Endothelial cell of umbilical vein (primary cell): Measurements from ENCODE around the gene SPTB. TPM values are rescaled to one million over a fixed set of nuclear protein-coding genes. Genes with fewer than 3 reads are reported as not detected.

Source experiments
- BruUV-seq: library from RNA; stranded (reverse); fragments of 400-500 nt; replicated peaks from 2 replicates; lab custom pipeline; 2021; lab: Mats Ljungman, UMichigan
- CTCF ChIA-PET: fragments of 300-600, 350-600 bp; sonication (Branson Sonifier 250); formaldehyde crosslinking; loops from one replicate; lab custom pipeline; 2021; ENCODE audit warnings: antibody characterized with exemption, inconsistent platforms; lab: Charles Lee
- POLR2A ChIA-PET: fragments of 300-600, 350-600 bp; sonication (Branson Sonifier 250); formaldehyde crosslinking; loops from one replicate; lab custom pipeline; 2021; ENCODE audit warnings: antibody characterized with exemption, inconsistent platforms; lab: Charles Lee
- DNase-seq: peaks from one replicate; pipeline ENCODE4 v3.0.0-alpha.2; 2011; ENCODE audit warnings: low read depth, low spot score
- FAIRE-seq: peaks from 2 replicates; lab custom pipeline; 2011; peaks lifted over from hg19 to GRCh38; lab: Jason Lieb, UNC
- H2AFZ ChIP-seq: 2 replicates; pipeline ENCODE4 v1.6.0; 2012; ENCODE audit warnings: low read depth, low read length, control low read depth, inconsistent platforms
- H3K27ac ChIP-seq: 2 replicates; pipeline ENCODE4 v1.5.1; 2011; ENCODE audit warnings: low read depth, mild to moderate bottlenecking, control low read depth, low read length, moderate library complexity; ENCODE audit not compliant: insufficient read depth
- H3K27me3 ChIP-seq, 2 experiments: 2 replicates each; pipeline versions ENCODE4 v1.6.0 to v1.6.1; 2011; ENCODE audit warnings: low read length in 2 of 2, mixed read lengths in 1 of 2; ENCODE audit not compliant: control insufficient read depth in 2 of 2, insufficient read depth in 2 of 2
- H3K36me3 ChIP-seq, 2 experiments: 2 replicates in 1 of 2; 3 replicates in 1 of 2; pipeline ENCODE4 v1.5.1; 2011; ENCODE audit warnings: low read length in 2 of 2, mild to moderate bottlenecking in 1 of 2, moderate library complexity in 1 of 2; ENCODE audit not compliant: control insufficient read depth in 2 of 2, insufficient read depth in 2 of 2; ENCODE audit errors: extremely low read depth in 1 of 2
- H3K4me1 ChIP-seq: 3 replicates; pipeline ENCODE4 v1.5.1; 2011; ENCODE audit warnings: mild to moderate bottlenecking, low read length; ENCODE audit not compliant: control insufficient read depth, insufficient read depth; ENCODE audit errors: extremely low read depth
- H3K4me2 ChIP-seq: 2 replicates; pipeline ENCODE4 v1.6.1; 2011; ENCODE audit warnings: low read length, control low read depth, mixed read lengths; ENCODE audit not compliant: insufficient read depth
- H3K4me3 ChIP-seq, 3 experiments: fragments of 200-600 bp in 1 of 3; sonication (generic), shearing (Covaris generic) in 1 of 3; replicated peaks in 1 of 3; 2 replicates each; pipeline ENCODE4 v1.5.1; 2011 to 2016; ENCODE audit warnings: control low read depth in 3 of 3, low read length in 3 of 3, mild to moderate bottlenecking in 2 of 3, inconsistent platforms in 1 of 3, low read depth in 1 of 3, moderate library complexity in 1 of 3; ENCODE audit not compliant: insufficient read depth in 1 of 3
- H3K79me2 ChIP-seq: 2 replicates; pipeline ENCODE4 v1.6.0; 2012; ENCODE audit warnings: low read length, inconsistent platforms; ENCODE audit not compliant: control insufficient read depth, insufficient read depth
- H3K9ac ChIP-seq: replicated peaks from 2 replicates; pipeline ENCODE3; 2011; ENCODE audit warnings: low read length, control low read depth; ENCODE audit not compliant: insufficient read depth; ENCODE audit errors: extremely low read depth
- H3K9me1 ChIP-seq: replicated peaks from 3 replicates; pipeline ENCODE4 v1.6.0; 2011; ENCODE audit warnings: mild to moderate bottlenecking, low read length; ENCODE audit not compliant: control insufficient read depth, insufficient read depth; ENCODE audit errors: extremely low read depth
- H3K9me3 ChIP-seq: replicated peaks from 2 replicates; pipeline ENCODE4 v1.5.1; 2012; ENCODE audit warnings: low read length, inconsistent platforms; ENCODE audit not compliant: control insufficient read depth, insufficient read depth
- H4K20me1 ChIP-seq: replicated peaks from 2 replicates; pipeline ENCODE3; 2011; ENCODE audit warnings: mild to moderate bottlenecking, low read length; ENCODE audit not compliant: control insufficient read depth, insufficient read depth; ENCODE audit errors: extremely low read depth
- EZH2 ChIP-seq: IDR thresholded peaks from 2 replicates; pipeline ENCODE4 v1.6.1; 2012; ENCODE audit warnings: borderline replicate concordance, low read depth, mild to moderate bottlenecking, moderate library complexity, low read length, inconsistent platforms; ENCODE audit not compliant: severe bottlenecking
- FOS ChIP-seq: IDR thresholded peaks from 2 replicates; pipeline ENCODE4 v1.6.1; 2011; ENCODE audit warnings: mild to moderate bottlenecking, low read length, moderate library complexity, borderline replicate concordance; ENCODE audit not compliant: insufficient read depth
- GATA2 ChIP-seq: IDR thresholded peaks from 2 replicates; pipeline ENCODE4 v1.7.0; 2011; ENCODE audit warnings: low read depth, mild to moderate bottlenecking, moderate library complexity, mixed read lengths, low read length; ENCODE audit not compliant: insufficient read length, insufficient read depth
- JUN ChIP-seq: IDR thresholded peaks from 2 replicates; pipeline ENCODE4 v1.6.1; 2011; ENCODE audit warnings: borderline replicate concordance, low read depth; ENCODE audit not compliant: insufficient read length, insufficient read depth
- MAX ChIP-seq: IDR thresholded peaks from 2 replicates; pipeline ENCODE4 v1.6.1; 2011; ENCODE audit not compliant: insufficient read depth, insufficient read length
- MYC ChIP-seq: IDR thresholded peaks from one replicate; pipeline ENCODE4 v1.6.1; 2011; ENCODE audit warnings: mild to moderate bottlenecking, low read depth, low read length
- POLR2A ChIP-seq: IDR thresholded peaks from 2 replicates; pipeline ENCODE4 v1.6.1; 2012; ENCODE audit warnings: low read depth, mild to moderate bottlenecking, control low read depth, low read length
- POLR2AphosphoS5 ChIP-seq: IDR thresholded peaks from 2 replicates; pipeline ENCODE4 v1.6.1; 2012; ENCODE audit warnings: low read depth, mild to moderate bottlenecking, control low read depth, low read length, moderate library complexity; ENCODE audit not compliant: insufficient read depth
- dilution Hi-C: fragments of 300-500 bp; cut with MboI; formaldehyde crosslinking; loops from one replicate; pipeline ENCODE4 v1.15.0; 2019; ENCODE audit warnings: low sequenced_read_pairs; ENCODE audit not compliant: extremely low pct_ligation_motif_present
- intact Hi-C: fragments of 100-400 bp; cut with micrococcal nuclease; formaldehyde crosslinking; loops from one replicate; pipeline ENCODE4 v1.10.0; 2022
- polyA plus RNA-seq, 4 experiments: library from polyadenylated mRNA; depleted of rRNA in 3 of 4; stranded (reverse) in 3 of 4; unstranded in 1 of 4; fragments of >200 nt; gene quantifications; 2 replicates each; pipeline versions ENCODE4 v1.2.1 to v1.2.3, GENCODE V29; 2011 to 2012; ENCODE audit warnings: missing spikeins in 1 of 4
- total RNA-seq: library from RNA; stranded (reverse); gene quantifications from 2 replicates; pipeline ENCODE4 v1.2.3, GENCODE V29; 2021
- TF ChIP-seq, protein P1 (sequence below), 2 donors: IDR thresholded peaks; 1 replicate in 1 of 2; 2 replicates in 1 of 2; pipeline ENCODE4 v1.5.1; 2011; ENCODE audit warnings: low read length in 2 of 2, mild to moderate bottlenecking in 2 of 2, moderate library complexity in 2 of 2, control low read depth in 1 of 2, inconsistent platforms in 1 of 2, low read depth in 1 of 2; ENCODE audit not compliant: insufficient read depth in 1 of 2; ENCODE audit errors: extremely low read depth in 1 of 2

SPTB gene
- total and polyA plus RNA-seq, 2 donors (not counting 3 experiments of a cell fraction or from before 2014, with no cell fraction given) = 0.03 to 0.07 TPM

DNA sequence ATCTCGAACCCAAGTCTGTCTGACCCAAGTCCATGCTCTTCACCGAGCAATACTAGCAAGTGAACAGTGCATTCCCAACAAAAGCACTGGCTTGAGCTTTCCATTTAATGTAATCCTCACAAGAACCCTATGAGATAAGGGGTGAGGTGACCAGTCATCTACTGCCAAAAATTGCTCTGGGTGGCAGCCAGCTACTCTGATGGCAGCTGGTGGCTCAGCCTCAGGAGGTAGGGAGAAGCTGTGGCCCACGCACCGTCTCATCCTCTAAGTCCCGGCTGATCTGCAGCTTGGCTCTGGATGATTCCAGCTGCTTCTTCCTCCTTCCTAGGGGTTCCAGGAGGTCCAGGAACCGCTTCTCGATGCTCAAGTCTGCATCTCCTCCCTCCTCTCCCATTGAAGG, 100.2 kb downstream of the SPTB start:
- Histone ChIP-seq H3K4me2 (no peak overlapping the region), H2AFZ (no peak overlapping the region), H3K4me3 (no peak overlapping the region), H3K36me3 (no peaks in the 10 kb centered on the region), H3K9ac (no peak overlapping the region), H3K27me3 (peaks cover 0 to 3% of the 10 kb centered on the region in 2 experiments), H3K27ac (no peak overlapping the region), H3K4me1 (no peaks in the 10 kb centered on the region), H3K9me1 (no peaks in the 10 kb centered on the region), H3K9me3 (no peaks in the 10 kb centered on the region), H4K20me1 (no peaks in the 10 kb centered on the region), H3K79me2 (no peaks in the 10 kb centered on the region)
- CTCF ChIA-PET = interaction anchor here (0.6 to 1.5 kb wide), 6 partner anchors 11 to 112 kb away, joined by 3 to 5 read pairs (median 4); no protein-coding TSS in a partner anchor
- no peak for FAIRE-seq
- POLR2A ChIA-PET = no interaction called here
- intact Hi-C loops (no loop called here), dilution Hi-C loops (no loop called here)
- no peak for DNase-seq
- TF ChIP-seq GATA2 (no peak), JUN (no peak), MAX (no peak), POLR2AphosphoS5 (no peak), POLR2A (no peak), EZH2 (no peak), FOS (no peak), MYC (no peak)
- TF ChIP-seq, protein P1, sequence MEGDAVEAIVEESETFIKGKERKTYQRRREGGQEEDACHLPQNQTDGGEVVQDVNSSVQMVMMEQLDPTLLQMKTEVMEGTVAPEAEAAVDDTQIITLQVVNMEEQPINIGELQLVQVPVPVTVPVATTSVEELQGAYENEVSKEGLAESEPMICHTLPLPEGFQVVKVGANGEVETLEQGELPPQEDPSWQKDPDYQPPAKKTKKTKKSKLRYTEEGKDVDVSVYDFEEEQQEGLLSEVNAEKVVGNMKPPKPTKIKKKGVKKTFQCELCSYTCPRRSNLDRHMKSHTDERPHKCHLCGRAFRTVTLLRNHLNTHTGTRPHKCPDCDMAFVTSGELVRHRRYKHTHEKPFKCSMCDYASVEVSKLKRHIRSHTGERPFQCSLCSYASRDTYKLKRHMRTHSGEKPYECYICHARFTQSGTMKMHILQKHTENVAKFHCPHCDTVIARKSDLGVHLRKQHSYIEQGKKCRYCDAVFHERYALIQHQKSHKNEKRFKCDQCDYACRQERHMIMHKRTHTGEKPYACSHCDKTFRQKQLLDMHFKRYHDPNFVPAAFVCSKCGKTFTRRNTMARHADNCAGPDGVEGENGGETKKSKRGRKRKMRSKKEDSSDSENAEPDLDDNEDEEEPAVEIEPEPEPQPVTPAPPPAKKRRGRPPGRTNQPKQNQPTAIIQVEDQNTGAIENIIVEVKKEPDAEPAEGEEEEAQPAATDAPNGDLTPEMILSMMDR (IDR thresholded peaks at IDR 0.05; ENCODE audit: extremely low read depth in 1 of 2, insufficient read depth in 1 of 2, low read depth in 1 of 2, low read length in 2 of 2) = no peak
- BruUV-seq = no TSS peak
